ENCODE results near the gene SH2D7.

Gene SH2D7

GRCh38 chr15:78104566-78105475 lies 12.5 kb downstream of the SH2D7 start:
- ATAC-seq (no peak), DNase-seq (no peak)

GRCh38 chr15:78105476-78106241 lies 13.3 kb downstream of the SH2D7 start:
- ATAC-seq: no peak

GRCh38 chr15:78107471-78107870 lies 15.1 kb downstream of the SH2D7 start:
- ATAC-seq (no peak), DNase-seq (no peak)

More at GRCh38 chr15:78105476-78106241, 13.3 kb downstream of the SH2D7 start:
- no peak for DNase-seq

GRCh38 chr15:78108300-78109084 lies 16.1 kb downstream of the SH2D7 start:
- peak; percentile 71 for ATAC-seq
- DNase-seq: peak; percentile 84

GRCh38 chr15:78109156-78109555 lies 16.8 kb downstream of the SH2D7 start:
- DNase-seq: no peak
- no peak for ATAC-seq

GRCh38 chr15:78110096-78110495 lies 17.7 kb downstream of the SH2D7 start:
- ATAC-seq: no peak
- DNase-seq: no peak

GRCh38 chr15:78110916-78111475 lies 18.6 kb downstream of the SH2D7 start:
- ATAC-seq (no peak), DNase-seq (no peak)

- ATAC-seq (no peak), DNase-seq (no peak)
These were observed 19.4 kb downstream of the SH2D7 start for GRCh38 chr15:78111788-78112187.

GRCh38 chr15:78112551-78112950 lies 20.2 kb downstream of the SH2D7 start:
- no peak for DNase-seq
- no peak for ATAC-seq

GRCh38 chr15:78120523-78120922 lies 28.2 kb downstream of the SH2D7 start:
- DNase-seq (no peak), ATAC-seq (no peak)

GRCh38 chr15:78125267-78125666 lies 32.9 kb downstream of the SH2D7 start:
- no peak for ATAC-seq
- no peak for DNase-seq

- ATAC-seq (no peak), DNase-seq (no peak)
These were observed 35.5 kb downstream of the SH2D7 start for GRCh38 chr15:78127882-78128281.

GRCh38 chr15:78129077-78129750 lies 36.9 kb downstream of the SH2D7 start:
- ATAC-seq: no peak
- DNase-seq: no peak

- DNase-seq: no peak
- ATAC-seq: no peak
These were observed 37.5 kb downstream of the SH2D7 start for GRCh38 chr15:78129751-78130287.

GRCh38 chr15:78130466-78131294 lies 38.3 kb downstream of the SH2D7 start:
- ATAC-seq (peak; percentile 21), DNase-seq (no peak)

- ATAC-seq (peak; percentile 85), DNase-seq (peak; percentile 86)
These were observed 39.1 kb downstream of the SH2D7 start, which contains the start of gene CIB2 for GRCh38 chr15:78131295-78132061. Gene CIB2 (minus strand): TSS chr15:78131445. CDS start chr15:78131215, 230 bp downstream.

GRCh38 chr15:78133801-78134200 lies 41.4 kb downstream of the SH2D7 start:
- no peak for DNase-seq
- no peak for ATAC-seq

GRCh38 chr15:78139578-78139977 lies 47.2 kb downstream of the SH2D7 start:
- DNase-seq: no peak
- no peak for ATAC-seq

- ATAC-seq (no peak), DNase-seq (no peak)
These were observed 47.9 kb downstream of the SH2D7 start for GRCh38 chr15:78140292-78140691.

All from stimulated activated naive CD8-positive, alpha-beta T cell treated with anti-CD3 and anti-CD28 coated beads, Interleukin-15, Interleukin-2, amounts not matched to agents 100 U/mL and 50 U/mL, for 24 hours (primary cell).